ELF-1 (cell line): Measurements from ENCODE around the gene CACNG3.
"Not testable (repeated sequence)": the region's sequence is repeated elsewhere in the genome, so short reads cannot be mapped to it uniquely, and the experiment has no call there.

ENCODE experiments used
- DNase-seq: peaks from one replicate; pipeline ENCODE4 v3.0.0-alpha.2; 2016; ENCODE audit warnings: low read depth, low spot score

Gene CACNG3

DNA sequence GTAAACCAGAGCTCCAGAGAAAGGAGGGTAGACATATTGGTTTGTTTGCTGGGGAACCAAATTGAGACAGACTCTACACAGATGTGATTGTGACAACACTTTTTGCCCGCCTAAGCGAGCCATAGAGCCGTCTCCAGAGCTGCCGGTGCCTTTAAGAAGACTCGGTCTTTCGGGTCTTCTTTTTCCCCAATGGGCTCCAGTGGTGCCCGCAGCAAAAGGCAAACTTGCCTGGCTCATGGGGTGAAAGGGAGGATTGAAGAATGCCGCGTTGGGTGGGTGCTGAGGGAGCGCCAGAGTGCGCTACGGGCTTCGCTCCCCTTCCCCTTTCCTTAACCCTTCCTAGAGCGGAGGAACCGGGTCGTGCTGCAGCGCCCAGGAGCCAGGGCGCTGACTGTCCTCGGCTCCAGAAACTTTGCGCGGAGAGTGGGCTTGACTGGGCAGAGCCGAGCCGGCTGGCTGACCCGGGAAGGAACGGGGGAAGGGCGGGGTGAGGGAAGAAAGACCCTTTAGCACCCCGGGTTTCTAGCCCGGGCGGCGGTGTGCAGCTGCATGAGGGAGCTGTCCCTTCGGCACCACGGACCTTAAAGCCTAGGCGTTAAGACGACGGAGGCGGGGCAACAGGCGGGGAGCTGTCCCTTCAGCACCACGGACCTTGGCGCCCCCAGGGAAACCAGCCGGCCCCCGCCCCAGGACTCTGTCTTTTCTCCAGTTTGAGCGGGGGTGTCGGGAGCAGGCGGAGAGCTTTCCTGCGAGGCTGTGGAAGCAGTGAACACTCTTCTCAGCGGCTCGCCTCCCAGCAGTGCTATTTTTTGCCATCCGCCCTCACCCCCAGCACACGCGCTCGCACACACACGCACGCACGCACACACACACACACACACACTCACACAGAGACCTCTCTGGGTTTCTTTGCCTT is at the start of gene CACNG3:
CACNG3 (plus strand) TSS at position 880 of the 916 bp plus-strand sequence. CDS start 420 bp downstream, outside the sequence.
- peak; percentile 92 for DNase-seq

DNA sequence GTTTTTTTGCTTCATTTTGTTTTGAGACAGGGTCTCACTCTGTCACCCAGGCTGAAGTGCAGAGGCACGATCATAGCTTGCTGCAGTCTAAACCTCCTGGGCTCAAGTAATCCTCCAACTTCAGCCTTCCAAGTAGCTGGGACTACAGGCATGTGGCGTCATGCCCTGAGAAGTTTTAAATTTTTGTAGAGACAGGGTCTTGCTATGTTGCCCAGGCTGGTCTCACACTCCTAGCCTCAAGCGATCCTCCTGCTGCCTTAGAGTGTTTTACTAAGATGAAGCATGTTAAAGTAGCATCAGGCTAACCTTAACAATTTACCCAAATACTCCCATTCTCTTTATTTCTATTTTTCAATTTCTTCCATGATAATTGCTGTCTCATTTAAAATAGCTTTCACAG is 49.2 kb upstream of the CACNG3 start:
- DNase-seq: no peak

DNA sequence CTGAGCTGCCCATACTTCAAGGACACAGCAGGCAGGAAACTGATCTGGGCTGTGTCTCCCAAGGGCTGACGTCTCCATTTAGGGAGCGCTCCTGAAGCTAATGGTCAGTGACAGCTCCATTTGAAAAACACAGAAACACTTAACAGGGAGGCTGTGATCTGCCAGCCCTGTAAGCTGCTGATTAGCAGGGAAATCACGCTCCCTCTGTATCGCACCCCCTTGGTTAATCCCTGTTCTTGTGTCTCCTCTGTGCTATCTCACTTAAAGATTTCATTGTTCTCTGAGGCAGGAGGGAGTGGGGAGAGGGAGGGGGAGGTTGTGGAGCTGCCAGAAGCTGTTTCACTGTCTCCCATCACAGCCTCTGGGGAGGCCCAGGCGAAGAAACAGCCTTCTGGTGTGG is 47.4 kb upstream of the CACNG3 start:
- DNase-seq: peak; percentile 73

- no peak for DNase-seq
Measured at GRCh38 chr16:24214992-24215391, 41.1 kb upstream of the CACNG3 start.

DNA sequence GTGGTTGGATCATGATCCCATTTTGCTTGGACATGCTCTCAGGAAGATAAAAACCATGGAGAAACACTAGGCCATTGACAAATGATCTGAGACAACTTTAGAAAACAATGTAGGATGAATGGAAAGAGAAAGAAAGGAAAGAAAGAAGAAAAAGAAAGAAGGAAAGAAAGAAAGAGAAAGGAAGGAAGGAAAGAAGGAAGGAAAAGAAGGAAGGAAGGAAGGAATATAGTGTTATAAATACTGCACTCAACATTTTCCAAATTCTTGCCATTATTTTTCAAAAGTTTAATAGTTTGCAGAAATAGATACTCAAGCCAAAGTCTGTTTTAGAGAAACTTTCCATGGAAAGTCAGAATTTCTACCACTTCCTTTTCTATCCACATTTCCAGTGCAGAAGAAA is 39.2 kb upstream of the CACNG3 start:
- no peak for DNase-seq

DNA sequence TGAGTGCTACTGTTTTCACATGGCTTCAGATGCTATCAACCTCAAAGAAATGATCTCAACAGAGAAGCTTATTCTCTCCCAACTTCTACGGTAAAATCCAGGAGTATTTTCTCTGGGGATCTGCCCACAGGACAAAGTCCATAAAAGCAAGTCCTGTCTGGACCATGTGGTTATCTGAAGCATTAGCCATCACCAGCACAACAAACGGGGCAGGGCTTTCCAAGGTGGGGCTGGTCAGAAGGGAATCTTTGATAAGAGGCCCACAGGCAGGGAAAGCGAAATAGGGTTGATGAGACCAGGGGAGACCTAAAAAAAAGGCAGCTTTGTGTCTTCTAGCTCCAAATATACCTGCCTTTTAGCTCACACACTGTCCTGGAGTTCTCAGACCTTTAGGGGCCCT is 38.7 kb upstream of the CACNG3 start:
- no peak for DNase-seq

DNA sequence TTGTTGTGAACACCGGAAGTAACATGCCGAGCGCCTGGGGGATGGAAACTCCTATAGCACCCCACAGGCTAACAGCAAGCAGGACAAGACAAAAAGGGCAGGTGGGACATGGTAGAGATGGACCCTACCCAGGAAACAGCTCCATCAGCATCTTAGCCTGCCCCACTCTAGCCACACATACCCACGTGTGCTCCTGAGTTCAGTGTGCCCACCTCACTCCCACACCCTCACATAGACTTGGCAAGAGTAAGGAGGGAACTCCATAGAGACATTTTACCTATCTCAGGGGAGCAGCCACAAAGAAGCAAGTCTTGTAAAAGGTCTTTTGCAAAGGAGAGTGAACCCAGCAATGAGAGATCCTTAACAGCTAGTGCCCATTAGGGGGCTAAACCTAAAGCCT is 37.8 kb upstream of the CACNG3 start:
- no peak for DNase-seq

DNA sequence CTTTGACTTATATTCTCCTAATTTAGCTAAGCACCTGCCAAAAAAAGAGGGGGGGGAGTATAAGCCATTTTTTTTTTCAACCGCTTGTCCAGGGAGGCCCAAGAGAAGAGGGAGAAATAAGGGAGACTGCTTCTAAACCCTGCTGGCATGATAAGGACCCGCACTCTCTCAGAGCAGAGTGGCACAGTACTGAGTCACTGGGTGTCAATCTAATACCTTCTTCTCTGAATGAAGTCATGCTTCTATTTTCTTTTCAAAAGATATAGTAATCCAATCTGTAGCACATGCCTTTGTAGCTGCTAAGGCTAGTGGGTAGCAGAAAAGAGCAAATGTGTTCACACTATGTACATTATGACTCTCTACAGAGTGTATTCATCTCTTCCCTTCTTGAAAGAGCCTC is 34.9 kb upstream of the CACNG3 start:
- no peak for DNase-seq

DNA sequence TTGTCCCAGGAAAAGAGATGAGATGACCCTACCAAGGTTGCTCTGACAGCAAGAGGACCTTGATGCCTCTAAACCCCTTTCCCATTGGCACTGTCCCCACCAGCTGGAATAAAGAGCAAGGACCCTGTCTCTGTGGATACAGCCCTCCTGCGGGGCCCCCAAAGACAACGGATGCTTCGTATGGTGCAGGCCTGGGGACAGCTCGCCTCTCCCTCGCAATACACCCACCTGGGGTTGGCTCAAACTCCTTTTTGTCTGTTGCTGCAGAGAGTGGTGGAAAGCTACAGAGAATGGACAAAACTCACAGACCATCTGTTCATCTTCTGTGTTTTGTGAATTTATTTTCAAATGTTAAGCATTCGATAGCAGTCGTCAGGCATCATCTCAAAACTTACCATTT is 27.6 kb upstream of the CACNG3 start:
- DNase-seq: no peak

DNA sequence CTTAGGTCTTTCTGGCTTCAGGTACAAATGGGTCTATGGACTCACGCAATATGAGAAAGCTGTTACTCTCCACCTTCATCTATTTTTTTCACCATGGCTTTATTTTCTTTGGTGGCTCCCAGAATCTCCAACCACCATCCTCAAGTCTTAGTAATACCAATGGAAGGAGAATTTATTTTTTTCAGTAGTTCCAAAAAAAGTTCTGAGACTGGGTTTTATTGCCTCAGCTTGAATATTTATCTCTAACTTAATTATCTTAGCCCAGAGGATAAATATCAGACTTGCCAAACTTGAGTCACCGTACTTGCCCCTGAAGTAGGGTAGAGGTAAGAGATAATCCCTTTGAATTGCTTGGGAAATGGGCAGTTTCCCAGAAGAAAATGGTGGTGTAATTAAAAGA is 23.2 kb upstream of the CACNG3 start:
- no peak for DNase-seq

DNA sequence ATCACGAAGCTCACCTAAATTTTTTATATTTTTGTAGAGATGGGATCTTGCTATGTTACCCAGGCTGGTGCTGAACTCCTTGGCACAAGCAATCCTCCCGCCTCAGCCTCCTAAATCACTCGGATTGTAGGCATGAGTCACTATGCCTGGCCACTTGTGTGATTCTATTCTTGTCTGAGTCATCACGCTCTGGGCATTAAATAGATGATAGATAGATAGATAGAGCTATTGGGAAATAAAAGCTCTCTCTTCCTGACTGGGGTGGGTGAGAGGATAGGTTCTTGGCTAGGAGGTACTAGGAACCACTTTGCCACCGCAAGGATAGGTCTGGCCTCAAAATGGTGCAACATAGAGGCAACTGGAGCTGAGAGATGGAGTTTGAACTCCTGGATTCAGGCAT is 21.4 kb upstream of the CACNG3 start:
- no peak for DNase-seq

- no peak for DNase-seq
Measured at GRCh38 chr16:24235806-24236205, 20.3 kb upstream of the CACNG3 start.

DNA sequence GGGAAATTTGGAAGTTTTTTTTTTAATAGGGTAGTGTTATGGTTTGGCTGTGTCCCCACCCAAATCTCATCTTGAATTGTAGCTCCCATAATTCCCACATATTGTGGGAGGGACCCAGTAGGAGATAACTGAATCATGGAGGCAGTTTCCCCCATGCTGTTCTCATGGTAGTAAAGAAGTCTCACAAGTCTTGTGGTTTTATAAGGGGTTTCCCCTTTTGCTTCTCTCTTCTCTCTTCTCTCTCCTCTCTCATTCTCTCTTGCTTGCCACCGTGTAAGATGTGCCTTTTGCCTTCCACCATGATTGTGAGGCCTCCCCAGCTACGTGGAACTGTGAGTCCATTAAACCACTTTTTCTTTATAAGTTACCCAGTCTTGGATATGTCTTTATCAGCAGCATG is 17.3 kb upstream of the CACNG3 start:
- DNase-seq: not testable (repeated sequence)

- no peak for DNase-seq
Measured at GRCh38 chr16:24246911-24247607, 9.1 kb upstream of the CACNG3 start.

DNA sequence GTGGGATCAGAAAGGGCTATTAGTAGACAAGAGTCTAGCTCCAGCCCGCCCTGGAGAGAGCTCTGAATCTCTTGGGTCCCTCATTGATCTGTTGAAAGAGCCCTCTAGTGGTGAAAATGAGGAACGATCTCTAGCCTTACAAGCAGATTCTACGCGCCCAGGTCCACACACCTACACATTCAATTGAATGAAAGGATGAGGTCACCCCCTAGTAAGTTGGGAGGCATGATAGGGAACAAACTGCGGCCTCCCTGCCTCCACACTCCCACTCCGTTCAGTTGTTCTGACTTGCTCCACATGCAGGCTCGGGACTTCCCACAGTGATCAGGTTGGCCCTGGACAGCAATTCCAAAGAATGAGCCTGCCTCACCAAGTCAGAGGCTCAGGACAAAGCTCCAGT is 2.9 kb upstream of the CACNG3 start:
- DNase-seq: peak; percentile 82

DNA sequence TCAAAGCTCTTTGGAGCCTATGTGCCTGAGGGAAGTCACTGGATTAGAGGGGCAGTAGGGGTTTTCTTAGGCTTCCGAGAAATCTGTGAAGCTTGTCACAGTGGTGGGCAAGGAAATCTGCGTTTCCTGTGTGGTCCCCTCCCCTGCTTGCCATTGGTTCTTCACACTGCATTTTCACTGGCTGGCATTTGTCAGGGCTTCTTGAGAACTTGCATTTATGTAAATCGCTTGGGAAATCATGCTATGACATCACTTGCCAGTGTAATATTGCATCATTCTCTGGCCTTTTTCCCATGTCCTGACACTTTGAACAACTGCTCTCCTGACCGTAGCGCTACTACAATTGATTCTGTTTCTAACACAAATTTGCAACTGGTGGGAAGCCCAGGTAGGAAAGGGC is 1.8 kb downstream of the CACNG3 start:
- DNase-seq: no peak

DNA sequence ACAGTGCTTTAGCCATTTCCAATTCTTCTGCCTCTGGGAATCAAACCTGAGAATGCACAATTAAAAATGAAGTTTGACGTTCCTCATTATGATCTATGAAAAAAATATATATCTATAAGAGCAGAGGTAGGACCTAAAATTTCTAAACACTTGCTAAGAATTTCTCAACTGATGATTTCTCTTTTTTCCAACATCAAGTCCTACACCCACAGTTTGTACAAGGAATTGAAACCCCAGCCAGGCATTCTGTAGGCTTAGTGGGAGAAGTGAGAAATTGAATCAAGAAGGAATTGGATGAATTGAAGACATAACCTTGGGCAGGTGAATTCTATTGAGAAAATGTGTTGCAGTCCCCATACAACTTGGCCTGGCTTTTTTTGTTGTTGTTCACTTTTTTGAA is 2.7 kb downstream of the CACNG3 start:
- no peak for DNase-seq

GRCh38 chr16:24262816-24263215 is 6.7 kb downstream of the CACNG3 start:
- DNase-seq: no peak

- peak; percentile 6 for DNase-seq
Measured at GRCh38 chr16:24270721-24271442, 14.7 kb downstream of the CACNG3 start.

DNA sequence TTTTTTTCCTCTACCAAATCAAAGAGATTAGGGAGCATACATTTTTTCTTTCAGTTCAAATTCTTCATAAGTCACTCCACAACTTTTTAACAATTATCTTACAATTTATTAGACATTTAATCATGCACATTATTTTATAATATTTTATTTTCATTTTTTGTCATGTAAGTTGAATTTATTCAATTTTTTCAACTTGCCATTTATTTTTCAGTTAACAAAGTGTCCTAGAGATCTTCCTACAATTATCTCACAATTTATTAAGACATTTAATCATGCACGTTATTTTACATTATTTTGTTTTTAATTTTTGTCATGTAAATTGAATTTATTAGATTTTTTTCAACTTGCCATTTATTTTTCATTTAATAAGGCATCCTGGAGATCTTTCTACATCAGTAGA is 16.2 kb downstream of the CACNG3 start:
- DNase-seq: no peak

GRCh38 chr16:24273508-24274182 is 17.5 kb downstream of the CACNG3 start:
- DNase-seq: no peak

DNA sequence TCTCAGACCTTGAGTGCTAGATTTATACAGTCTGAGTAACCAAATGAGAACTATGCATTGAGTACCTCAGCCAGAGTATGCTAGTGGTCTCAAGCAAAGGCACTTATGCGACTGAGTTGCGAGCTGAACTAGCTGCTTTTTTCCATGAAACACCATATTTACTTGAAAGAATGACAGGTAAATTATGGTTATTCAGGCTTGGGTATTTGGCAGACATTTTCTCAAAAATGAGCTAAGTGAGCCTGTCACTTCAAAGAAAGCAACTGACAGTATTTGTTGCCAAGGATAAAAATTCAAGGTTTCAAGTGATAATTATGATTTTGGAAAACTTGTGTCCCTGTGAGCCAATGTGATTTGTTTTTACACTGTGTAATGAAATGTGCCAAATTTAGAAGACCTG is 19.3 kb downstream of the CACNG3 start:
- DNase-seq: no peak
